ENCODE results near the gene LYZL1. TPM values are rescaled to one million over a fixed set of nuclear protein-coding genes. Genes with fewer than 3 reads are reported as not detected.

Gene LYZL1
- total and polyA plus RNA-seq, 8 donors, result not detected

DNA sequence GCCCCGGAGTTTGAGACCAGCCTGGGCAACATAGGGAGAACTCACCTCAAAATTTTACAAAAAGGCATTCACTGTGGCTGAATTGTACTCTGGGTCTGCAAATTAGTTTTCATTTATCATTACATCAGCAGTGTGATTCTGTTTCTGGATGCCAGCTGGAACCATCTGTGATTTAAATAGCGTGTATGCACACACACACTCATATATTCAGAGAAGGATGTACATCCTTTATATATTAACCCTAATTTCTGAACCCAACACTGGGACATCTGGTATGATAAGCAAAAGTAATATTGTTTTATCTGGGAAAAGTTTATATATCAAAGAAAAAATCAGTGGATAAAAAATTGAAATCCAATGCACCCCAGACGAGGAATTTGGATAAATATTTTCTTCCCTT, 33.8 kb upstream of the LYZL1 start:
- TF ChIP-seq CTCF (IDR thresholded peaks at IDR 0.05), result no peak
- Histone ChIP-seq H3K9me3 (no peaks in the 10 kb centered on the region), H3K36me3 (no peaks in the 10 kb centered on the region), H3K27me3 (peaks cover 0 to 19% of the 10 kb centered on the region in 2 donors), H3K4me3 (no peak overlapping the region), H3K27ac (no peak overlapping the region), H3K4me1 (peaks cover 0 to 11% of the 10 kb centered on the region in 2 donors)
- intact Hi-C loops (cut with DNase I), result no loop called here
- ATAC-seq (no peak), DNase-seq (no peak)

GRCh38 chr10:29256019-29256418, 32.9 kb upstream of the LYZL1 start:
- peaks cover 0 to 11% of the 10 kb centered on the region in 2 donors for H3K4me1 ChIP-seq
- TF ChIP-seq CTCF (IDR thresholded peaks at IDR 0.05), result no peak
- no peak overlapping the region for H3K4me3 ChIP-seq
- H3K9me3 ChIP-seq, result no peaks in the 10 kb centered on the region
- no peaks in the 10 kb centered on the region for H3K36me3 ChIP-seq
- ATAC-seq, result no peak
- no peak overlapping the region for H3K27ac ChIP-seq
- no peak for DNase-seq
- intact Hi-C loops (cut with DNase I), result no loop called here
- peaks cover 0 to 19% of the 10 kb centered on the region in 2 donors for H3K27me3 ChIP-seq

- H3K4me1 ChIP-seq, result peaks cover 0 to 11% of the 10 kb centered on the region in 2 donors
- intact Hi-C loops (cut with DNase I), result no loop called here
- H3K27ac ChIP-seq, result no peak overlapping the region
Measured at GRCh38 chr10:29256586-29256985, 32.3 kb upstream of the LYZL1 start.

DNA sequence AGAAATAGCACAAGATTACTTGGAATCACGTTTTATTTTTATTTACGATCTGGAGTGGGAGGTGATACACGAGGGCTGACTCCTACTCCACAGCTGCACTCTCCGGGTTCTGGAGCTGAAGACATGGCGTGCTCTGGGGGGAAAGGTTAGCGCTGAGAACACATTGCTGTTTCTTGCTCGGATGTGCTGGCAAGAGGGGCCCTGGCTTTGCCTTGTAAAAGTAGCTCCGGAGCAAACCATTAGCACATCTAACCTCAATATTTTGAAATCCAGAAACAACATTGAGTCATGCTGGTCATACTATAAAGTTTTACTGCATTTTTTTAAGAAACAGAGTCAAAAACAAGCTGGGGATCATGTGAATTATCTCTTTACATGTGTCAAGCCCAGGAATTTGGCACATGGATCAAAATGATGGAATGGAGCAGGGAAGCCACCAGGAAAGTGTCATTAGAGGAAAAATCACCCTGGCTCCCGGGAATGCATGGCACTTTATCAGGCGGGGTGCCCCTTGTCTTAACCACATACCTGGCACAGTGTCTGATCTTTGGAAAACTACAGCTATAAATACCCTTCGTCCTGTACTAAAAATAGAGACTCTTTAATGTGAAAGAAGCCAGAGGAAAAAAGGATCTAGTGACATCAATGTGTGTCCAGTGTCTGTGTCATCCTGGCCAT, 31.6 kb upstream of the LYZL1 start:
- TF ChIP-seq CTCF (IDR thresholded peaks at IDR 0.05), result no peak
- peak in 3 of 4 donors; percentile 43 to 81 (median 47) for DNase-seq
- Histone ChIP-seq H3K4me3 (no peak overlapping the region), H3K36me3 (no peaks in the 10 kb centered on the region), H3K27ac (no peak overlapping the region), H3K4me1 (peaks cover 0 to 11% of the 10 kb centered on the region in 2 donors), H3K9me3 (no peaks in the 10 kb centered on the region), H3K27me3 (peaks cover 0 to 18% of the 10 kb centered on the region in 2 donors)
- intact Hi-C loops (cut with DNase I), result no loop called here
- ATAC-seq, result peak; percentile 64

More at GRCh38 chr10:29256586-29256985, 32.3 kb upstream of the LYZL1 start:
- no peak for TF ChIP-seq CTCF (IDR thresholded peaks at IDR 0.05)
- Histone ChIP-seq H3K4me3 (no peak overlapping the region), H3K36me3 (no peaks in the 10 kb centered on the region), H3K27me3 (peaks cover 0 to 19% of the 10 kb centered on the region in 2 donors), H3K9me3 (no peaks in the 10 kb centered on the region)
- ATAC-seq (no peak), DNase-seq (no peak)

- Histone ChIP-seq H3K36me3 (no peaks in the 10 kb centered on the region), H3K27ac (no peak overlapping the region), H3K27me3 (peaks cover 0 to 13% of the 10 kb centered on the region in 2 donors), H3K9me3 (no peaks in the 10 kb centered on the region), H3K4me3 (no peak overlapping the region), H3K4me1 (peaks cover 0 to 11% of the 10 kb centered on the region in 2 donors)
- no peak for ATAC-seq
- TF ChIP-seq CTCF (IDR thresholded peaks at IDR 0.05), result no peak
- DNase-seq, result no peak
- intact Hi-C loops (cut with DNase I), result no loop called here
Measured at GRCh38 chr10:29257784-29258135, 31.1 kb upstream of the LYZL1 start.
